AG09319 (cell line): ENCODE results near the gene KRT37.
"Not testable (repeated sequence)": the region's sequence is repeated elsewhere in the genome, so short reads cannot be mapped to it uniquely, and the experiment has no call there.

Experiments
- DNase-seq: peaks from one replicate; pipeline ENCODE4 v3.0.0-alpha.2; 2010; ENCODE audit warnings: low read depth; ENCODE audit errors: extremely low read depth
- CTCF ChIP-seq: IDR thresholded peaks from 2 replicates; pipeline ENCODE4 v1.5.1; 2011; ENCODE audit warnings: low read depth, mild to moderate bottlenecking, inconsistent platforms, low read length, moderate library complexity

Gene KRT37

GRCh38 chr17:41390411-41390938 is 33.9 kb downstream of the KRT37 start:
- no peak for DNase-seq
- no peak for TF ChIP-seq CTCF

GRCh38 chr17:41387670-41388069 is 36.7 kb downstream of the KRT37 start:
- TF ChIP-seq CTCF = no peak
- no peak for DNase-seq

DNA sequence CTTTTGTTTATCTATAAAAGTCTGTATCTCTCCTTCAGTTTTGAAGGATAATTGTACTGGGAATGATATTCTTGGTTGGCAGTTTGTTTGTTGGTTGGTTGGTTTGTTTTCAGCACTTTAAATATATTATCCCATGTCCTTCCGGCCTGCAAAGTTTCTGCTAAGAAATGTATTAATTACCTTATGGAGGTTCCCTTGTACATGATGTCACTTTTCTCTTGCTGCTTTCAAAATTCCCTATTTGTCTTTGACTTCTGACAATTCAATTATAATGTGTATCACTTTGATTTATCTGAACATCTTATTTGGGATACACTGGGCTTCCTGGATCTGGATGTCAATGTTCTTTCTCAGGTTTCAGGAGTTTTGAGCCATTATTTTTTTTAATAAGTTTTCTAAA is 38.2 kb downstream of the KRT37 start:
- TF ChIP-seq CTCF = no peak
- no peak for DNase-seq

- no peak for DNase-seq
- TF ChIP-seq CTCF = no peak
Measured at GRCh38 chr17:41383690-41384089, 40.7 kb downstream of the KRT37 start.

- no peak for TF ChIP-seq CTCF
- DNase-seq = no peak
Measured at GRCh38 chr17:41382394-41382793, 42.0 kb downstream of the KRT37 start.

DNA sequence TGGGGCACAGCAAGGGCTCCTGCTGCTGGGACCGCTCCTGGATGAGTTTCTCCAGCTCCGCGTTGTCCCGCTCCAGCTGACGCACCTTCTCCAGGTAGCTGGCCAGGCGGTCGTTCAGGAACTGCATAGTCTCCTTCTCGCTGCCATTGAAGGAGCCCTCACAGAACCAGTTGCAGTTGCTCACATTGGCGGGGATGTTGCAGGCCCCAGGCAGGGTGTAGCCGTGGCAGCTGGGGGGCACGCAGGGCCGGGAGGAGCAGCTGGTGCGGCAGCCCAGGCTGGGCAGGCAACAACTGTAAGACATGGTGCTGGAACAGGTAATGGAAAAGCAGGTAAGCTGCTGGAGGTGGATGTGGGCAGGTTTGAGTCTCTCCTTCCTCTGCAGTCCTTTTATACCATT is 42.4 kb downstream of the KRT37 start, which contains the start of gene KRT34:
Gene KRT34, minus strand, starts transcription at position 364 of the 400 bp plus-strand sequence. Its CDS starts 60 bp downstream, at position 304.
- not testable (repeated sequence) for DNase-seq

DNA sequence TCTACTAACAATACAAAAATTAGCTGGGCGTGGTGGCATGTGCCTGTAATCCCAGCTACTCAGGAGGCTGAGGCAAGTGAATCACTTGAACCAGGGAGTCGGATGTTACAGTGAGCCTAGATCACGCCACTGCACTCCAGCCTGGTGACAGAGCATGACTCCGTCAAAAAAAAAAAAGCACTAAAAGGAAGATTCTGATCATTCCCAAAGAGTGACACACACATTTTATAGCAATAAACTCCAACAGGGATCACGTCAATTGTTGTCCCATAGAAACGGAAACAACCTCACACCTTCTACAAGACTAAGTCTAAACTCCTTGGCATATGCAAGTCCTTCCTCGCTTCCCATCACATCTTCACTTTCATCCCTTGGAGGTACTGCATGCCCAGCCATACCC is 44.3 kb downstream of the KRT37 start:
- DNase-seq = not testable (repeated sequence)

GRCh38 chr17:41377546-41377945 is 46.8 kb downstream of the KRT37 start:
- DNase-seq = no peak

More at GRCh38 chr17:41377546-41377945, 46.8 kb downstream of the KRT37 start:
- TF ChIP-seq CTCF = no peak
